Suppressor macrophage (primary cell): Measurements from ENCODE around the gene CDA.
A peak's percentile ranks its signal among the peaks of the same experiment; 100 is the strongest.
"Not testable (repeated sequence)": the region's sequence is repeated elsewhere in the genome, so short reads cannot be mapped to it uniquely, and the experiment has no call there.

Source experiments
- DNase-seq, 4 experiments: peaks; one replicate each; pipeline ENCODE4 v3.0.0-alpha.2; 2020 to 2022

CDA gene

GRCh38 chr1:20586953-20587660 lies 1.8 kb upstream of the CDA start:
- DNase-seq: peak; percentile 28 to 48 (median 37)

DNA sequence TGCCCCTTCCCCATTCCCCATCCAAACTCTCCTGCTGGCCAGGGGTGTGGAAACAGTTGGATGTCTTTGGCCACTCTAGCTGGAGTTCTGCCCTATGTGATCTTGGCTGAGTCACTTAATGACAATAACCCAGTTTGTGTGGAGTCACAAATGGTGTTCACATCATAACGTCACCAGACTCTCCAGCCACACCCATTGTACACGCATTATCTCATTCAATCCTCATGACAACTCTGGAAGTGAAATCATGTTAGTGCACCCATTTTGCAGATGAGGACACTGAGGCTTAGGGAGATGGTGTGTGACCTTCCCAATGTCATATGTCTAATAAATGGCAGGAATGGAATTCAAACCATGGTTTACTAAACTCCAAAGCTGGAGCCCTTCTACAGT lies 1.2 kb upstream of the CDA start:
- peak; percentile 49 to 84 (median 68) for DNase-seq

- peak; percentile 90 to 95 (median 94) for DNase-seq
These were observed 708 bp downstream of the CDA start for GRCh38 chr1:20589331-20590278.

DNA sequence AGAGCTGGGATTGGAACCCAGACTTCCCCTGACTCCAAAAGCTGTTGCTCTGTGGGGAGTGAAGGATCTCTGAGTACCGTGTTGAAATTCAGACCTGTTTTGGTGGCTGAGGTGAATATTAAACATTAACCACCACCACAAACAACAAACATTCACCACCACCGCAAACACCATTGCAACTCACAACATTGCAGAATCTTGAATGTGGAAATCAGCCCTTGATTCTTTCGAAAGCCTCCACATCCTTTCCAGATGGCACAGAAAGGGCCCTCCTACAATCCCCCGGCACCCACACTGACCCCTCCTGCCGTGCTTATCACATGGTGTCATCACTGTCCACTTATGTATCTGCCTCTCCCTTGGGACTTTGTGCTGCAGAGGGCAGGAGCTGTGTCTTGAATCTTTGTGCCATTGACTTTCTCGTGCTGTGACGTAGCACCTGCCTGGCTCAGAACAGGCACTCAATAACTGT lies 1.4 kb downstream of the CDA start:
- peak; percentile 90 to 95 (median 92) for DNase-seq

DNA sequence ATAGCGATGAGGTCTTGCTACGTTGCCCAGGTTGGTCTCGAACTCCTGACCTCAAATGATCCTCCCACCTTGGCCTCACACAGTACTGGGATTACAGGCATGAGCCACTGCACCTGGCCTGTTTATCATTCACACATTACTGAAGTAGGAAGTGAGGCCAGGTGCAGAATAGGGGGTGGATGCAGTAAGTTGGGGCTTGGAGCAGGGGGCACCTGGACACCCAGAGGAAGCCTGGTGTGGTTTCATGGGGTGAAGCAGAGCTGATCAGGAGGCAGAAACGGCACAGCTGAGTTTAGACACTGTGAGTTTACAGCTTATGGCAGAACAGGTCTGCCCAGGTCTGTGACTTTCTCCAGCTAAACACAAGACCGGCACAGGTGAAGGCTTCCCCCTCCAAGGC lies 4.9 kb downstream of the CDA start:
- no peak for DNase-seq

- DNase-seq: no peak
These were observed 5.8 kb downstream of the CDA start for GRCh38 chr1:20594746-20595145.

GRCh38 chr1:20596106-20596505 lies 7.2 kb downstream of the CDA start:
- no peak for DNase-seq

DNA sequence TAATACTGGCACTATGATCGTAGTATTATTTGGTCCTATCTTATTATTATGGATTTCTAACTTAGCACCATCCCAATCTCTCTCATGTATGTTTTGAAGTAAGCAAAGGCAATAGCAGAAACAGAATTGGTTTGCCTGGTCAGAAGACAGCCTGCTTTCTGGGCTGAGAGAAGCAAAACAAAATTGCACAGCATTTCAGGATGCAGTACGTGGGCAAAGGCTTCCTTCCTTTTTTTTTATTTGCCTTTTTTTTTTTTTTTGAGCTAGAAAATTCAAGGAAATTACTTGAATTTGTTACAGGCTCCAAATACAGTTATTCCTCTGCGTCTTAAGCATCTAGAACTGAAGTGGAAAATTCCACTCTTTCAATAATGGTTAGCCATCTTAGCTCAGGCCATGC lies 8.8 kb downstream of the CDA start:
- DNase-seq: peak; percentile 62 to 88 (median 82)

- DNase-seq: peak in 1 of 4 experiments; percentile 34
These were observed 11.3 kb downstream of the CDA start for GRCh38 chr1:20600156-20600555.

- DNase-seq: no peak
These were observed 12.4 kb downstream of the CDA start for GRCh38 chr1:20601129-20601825.

DNA sequence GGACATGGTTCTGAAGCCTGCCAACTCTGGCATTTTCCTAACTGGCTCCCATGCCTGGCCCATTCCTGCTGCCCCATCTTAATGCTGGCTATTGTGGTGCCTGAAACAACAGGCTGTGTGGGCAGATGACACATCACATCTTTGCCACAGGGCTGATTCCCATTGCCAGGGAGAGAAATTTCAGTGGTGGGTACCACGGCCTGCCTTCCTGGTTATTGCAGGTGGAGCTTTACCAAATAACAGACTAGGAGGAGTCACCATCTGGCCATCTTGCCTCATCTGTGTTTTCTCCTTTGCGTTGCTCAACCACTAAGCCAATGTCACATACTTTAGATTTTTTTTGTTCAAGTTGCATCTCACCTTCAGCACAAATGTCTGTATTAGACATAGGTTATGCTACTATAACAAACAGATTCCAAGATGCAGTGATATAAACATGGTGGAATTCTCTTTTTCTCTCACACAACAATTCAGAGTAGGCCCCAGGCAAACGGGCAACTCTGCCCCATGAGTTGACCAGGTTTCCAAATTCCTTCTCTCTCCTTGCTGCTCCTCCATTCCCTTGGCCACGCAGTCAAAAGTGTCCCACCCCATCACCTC lies 14.1 kb downstream of the CDA start:
- DNase-seq: peak in 1 of 4 experiments; percentile 20

- peak in 3 of 4 experiments; percentile 57 to 59 (median 58) for DNase-seq
These were observed 14.9 kb downstream of the CDA start for GRCh38 chr1:20603504-20604464.

DNA sequence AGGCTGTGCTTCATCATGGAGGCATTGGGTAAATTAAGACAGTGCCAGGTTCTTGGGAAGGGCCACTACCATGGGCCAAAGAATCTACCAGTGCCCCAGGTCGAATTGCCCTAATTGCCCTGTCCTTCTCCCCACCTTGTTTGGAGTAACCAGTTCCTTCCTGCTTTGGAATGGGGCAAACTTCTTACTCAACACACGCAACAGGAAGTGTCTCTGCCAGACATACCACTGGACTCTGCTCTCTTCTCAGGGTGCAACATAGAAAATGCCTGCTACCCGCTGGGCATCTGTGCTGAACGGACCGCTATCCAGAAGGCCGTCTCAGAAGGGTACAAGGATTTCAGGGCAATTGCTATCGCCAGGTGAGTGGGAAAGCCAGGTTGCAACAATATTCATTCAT lies 15.8 kb downstream of the CDA start:
- DNase-seq: peak; percentile 39 to 71 (median 60)

- DNase-seq: not testable (repeated sequence)
These were observed 18.1 kb downstream of the CDA start for GRCh38 chr1:20606801-20607570.

GRCh38 chr1:20609541-20609940 lies 20.6 kb downstream of the CDA start:
- no peak for DNase-seq

DNA sequence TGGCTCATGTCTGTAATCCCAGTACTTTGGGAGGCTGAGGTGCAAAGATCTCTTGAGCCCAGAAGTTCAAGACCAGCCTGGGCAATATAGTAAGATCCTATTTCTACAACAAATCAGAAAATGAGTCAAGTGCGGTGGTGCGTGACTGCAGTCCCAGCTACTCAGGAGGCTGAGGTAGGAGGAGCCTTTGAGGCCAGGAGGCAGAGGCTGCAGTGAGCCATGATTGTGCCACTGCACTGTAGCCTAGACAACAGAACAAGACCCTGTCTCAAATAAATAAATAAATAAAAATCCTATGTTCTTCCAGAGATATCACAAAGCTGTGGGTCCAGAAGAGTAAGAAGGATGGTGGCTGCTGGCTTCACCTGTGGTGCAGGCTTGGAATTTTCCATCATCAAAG lies 22.1 kb downstream of the CDA start:
- DNase-seq: no peak

DNA sequence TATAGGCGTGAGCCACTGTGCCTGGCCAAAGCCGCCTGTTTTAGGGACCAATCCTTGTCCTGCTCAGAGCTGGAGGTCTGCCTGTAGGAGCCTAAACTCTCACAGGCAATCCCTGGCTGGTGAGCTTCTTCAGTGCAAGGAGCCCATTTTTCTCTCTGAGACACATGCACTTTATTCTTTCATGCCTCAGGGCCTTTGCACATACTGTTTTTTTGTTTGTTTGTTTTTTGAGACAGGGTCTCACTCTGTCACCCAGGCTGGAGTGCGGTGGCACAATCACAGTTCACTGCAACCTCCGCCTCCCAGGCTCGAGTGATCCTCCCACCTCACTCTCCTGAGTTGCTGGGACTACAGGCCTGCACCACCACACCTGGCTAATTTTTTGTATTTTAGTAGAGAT lies 22.8 kb downstream of the CDA start:
- no peak for DNase-seq

DNA sequence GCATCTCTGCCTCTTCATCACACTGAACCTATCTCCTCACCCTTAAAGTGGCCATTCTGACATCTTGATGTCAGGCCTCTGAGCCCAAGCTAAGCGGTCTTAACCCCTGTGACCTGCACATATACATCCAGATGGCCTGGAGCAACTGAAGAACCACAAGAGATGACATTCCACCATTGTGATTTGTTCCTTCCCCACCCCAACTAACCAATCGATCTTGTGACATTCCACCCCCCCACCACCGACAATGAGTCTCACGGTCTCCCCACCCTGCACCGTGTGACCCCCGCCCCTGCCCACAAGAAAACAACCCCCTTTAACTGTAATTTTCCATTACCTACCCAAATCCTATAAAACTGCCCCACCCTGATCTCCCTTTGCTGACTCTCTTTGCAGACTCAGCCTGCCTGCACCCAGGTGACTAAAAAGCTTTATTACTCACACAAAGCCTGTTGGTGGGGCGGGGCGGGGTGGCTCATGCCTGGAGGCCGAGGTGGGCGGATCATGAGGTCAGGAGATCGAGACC lies 23.4 kb downstream of the CDA start:
- no peak for DNase-seq

- no peak for DNase-seq
These were observed 25.3 kb downstream of the CDA start for GRCh38 chr1:20614131-20614579.
